Endothelial cell (in vitro differentiated cells): ENCODE measurements around the gene COG7. TPM values are rescaled to one million over a fixed set of nuclear protein-coding genes. Genes with fewer than 3 reads are reported as not detected.

Experiments used
- DNase-seq: peaks from one replicate; pipeline ENCODE4 v3.0.0; 2021; ENCODE audit warnings: low spot score
- H3K27ac Mint-ChIP-seq: one replicate; pipeline ENCODE4 v1.8.0; 2021; ENCODE audit warnings: mixed read lengths, inconsistent platforms; ENCODE audit not compliant: unreplicated experiment
- H3K27me3 Mint-ChIP-seq: one replicate; pipeline ENCODE4 v1.8.0; 2021; ENCODE audit warnings: mild to moderate bottlenecking, moderate library complexity, mixed read lengths, inconsistent platforms; ENCODE audit not compliant: unreplicated experiment
- H3K36me3 Mint-ChIP-seq: one replicate; pipeline ENCODE4 v1.8.0; 2021; ENCODE audit warnings: mild to moderate bottlenecking, low read depth, mixed read lengths, inconsistent platforms; ENCODE audit not compliant: unreplicated experiment
- H3K4me1 Mint-ChIP-seq: one replicate; pipeline ENCODE4 v1.8.0; 2021; ENCODE audit warnings: mild to moderate bottlenecking, mixed read lengths, inconsistent platforms; ENCODE audit not compliant: unreplicated experiment
- H3K4me3 Mint-ChIP-seq: one replicate; pipeline ENCODE4 v1.8.0; 2021; ENCODE audit warnings: mild to moderate bottlenecking, mixed read lengths, inconsistent platforms; ENCODE audit not compliant: unreplicated experiment
- H3K9me3 Mint-ChIP-seq: one replicate; pipeline ENCODE4 v1.8.0; 2021; ENCODE audit warnings: mixed read lengths, inconsistent platforms; ENCODE audit not compliant: unreplicated experiment
- total RNA-seq: library from RNA; stranded (reverse); fragmentation: NEBNext Ultra II Directional; extraction: Animal tissue kit (Norgen Biotek cat#: 25700); gene quantifications from one replicate; pipeline ENCODE4 v1.2.1, GENCODE V29; 2021; ENCODE audit not compliant: unreplicated experiment
- TF ChIP-seq, protein P1 (sequence below): fragments of 200-600 bp; sonication (generic); IDR thresholded peaks from one replicate; pipeline ENCODE4 v1.5.0; 2021; ENCODE audit warnings: antibody characterized with exemption; ENCODE audit not compliant: unreplicated experiment

COG7 gene
- total RNA-seq, 1 donor from 2014 or later = 10.1 TPM

DNA sequence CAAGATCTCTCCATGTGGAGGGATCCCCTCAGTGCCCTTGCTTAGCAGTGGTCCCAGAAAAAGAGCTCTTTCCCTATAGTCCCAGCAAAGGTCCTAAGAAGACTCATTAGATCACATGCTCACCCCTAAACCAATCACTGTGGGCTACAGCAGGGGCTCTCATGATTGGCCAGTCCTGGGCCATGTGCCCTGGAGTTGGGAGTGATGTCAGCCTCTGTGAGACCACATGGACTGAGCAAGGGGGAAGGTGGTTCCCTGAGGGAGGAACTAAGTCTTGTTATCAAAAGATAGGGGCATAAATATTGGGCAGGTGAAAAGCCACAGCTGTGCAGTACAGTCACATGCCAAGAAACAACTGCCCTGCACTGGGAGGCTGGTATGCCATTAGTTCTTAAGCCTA, 99.5 kb downstream of the COG7 start:
- Mint-ChIP-seq H3K36me3 (peaks cover 4% of the 10 kb centered on the region), H3K4me1 (no peaks in the 10 kb centered on the region), H3K27ac (no peak overlapping the region), H3K4me3 (no peak overlapping the region), H3K27me3 (no peaks in the 10 kb centered on the region), H3K9me3 (no peaks in the 10 kb centered on the region)
- TF ChIP-seq, protein P1, sequence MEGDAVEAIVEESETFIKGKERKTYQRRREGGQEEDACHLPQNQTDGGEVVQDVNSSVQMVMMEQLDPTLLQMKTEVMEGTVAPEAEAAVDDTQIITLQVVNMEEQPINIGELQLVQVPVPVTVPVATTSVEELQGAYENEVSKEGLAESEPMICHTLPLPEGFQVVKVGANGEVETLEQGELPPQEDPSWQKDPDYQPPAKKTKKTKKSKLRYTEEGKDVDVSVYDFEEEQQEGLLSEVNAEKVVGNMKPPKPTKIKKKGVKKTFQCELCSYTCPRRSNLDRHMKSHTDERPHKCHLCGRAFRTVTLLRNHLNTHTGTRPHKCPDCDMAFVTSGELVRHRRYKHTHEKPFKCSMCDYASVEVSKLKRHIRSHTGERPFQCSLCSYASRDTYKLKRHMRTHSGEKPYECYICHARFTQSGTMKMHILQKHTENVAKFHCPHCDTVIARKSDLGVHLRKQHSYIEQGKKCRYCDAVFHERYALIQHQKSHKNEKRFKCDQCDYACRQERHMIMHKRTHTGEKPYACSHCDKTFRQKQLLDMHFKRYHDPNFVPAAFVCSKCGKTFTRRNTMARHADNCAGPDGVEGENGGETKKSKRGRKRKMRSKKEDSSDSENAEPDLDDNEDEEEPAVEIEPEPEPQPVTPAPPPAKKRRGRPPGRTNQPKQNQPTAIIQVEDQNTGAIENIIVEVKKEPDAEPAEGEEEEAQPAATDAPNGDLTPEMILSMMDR = no peak
- no peak for DNase-seq

DNA sequence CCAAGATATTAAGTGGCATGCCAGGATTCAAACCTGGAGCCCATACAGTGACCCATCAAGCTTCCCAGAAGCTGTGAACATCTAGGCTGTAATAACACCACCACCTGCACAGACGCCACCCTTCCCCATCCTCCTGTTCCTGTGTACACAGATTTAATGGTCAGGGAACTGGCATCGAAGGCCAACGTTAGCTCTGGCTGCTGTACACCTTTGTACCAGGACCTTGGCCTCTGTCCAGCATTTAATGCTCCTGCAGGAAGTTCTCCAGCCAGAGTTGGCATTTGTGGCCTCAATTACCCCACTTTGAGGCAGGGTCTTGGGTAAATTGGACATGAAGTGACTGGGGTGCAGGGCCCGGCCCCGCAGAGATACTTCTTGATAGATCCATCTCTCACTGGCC, 101.6 kb downstream of the COG7 start:
- H3K9me3 Mint-ChIP-seq = no peaks in the 10 kb centered on the region
- TF ChIP-seq, protein P1 = no peak
- H3K4me3 Mint-ChIP-seq = no peak overlapping the region
- no peak for DNase-seq
- H3K27me3 Mint-ChIP-seq = no peaks in the 10 kb centered on the region
- no peaks in the 10 kb centered on the region for H3K4me1 Mint-ChIP-seq
- H3K36me3 Mint-ChIP-seq = peaks cover 4% of the 10 kb centered on the region
- no peak overlapping the region for H3K27ac Mint-ChIP-seq

DNA sequence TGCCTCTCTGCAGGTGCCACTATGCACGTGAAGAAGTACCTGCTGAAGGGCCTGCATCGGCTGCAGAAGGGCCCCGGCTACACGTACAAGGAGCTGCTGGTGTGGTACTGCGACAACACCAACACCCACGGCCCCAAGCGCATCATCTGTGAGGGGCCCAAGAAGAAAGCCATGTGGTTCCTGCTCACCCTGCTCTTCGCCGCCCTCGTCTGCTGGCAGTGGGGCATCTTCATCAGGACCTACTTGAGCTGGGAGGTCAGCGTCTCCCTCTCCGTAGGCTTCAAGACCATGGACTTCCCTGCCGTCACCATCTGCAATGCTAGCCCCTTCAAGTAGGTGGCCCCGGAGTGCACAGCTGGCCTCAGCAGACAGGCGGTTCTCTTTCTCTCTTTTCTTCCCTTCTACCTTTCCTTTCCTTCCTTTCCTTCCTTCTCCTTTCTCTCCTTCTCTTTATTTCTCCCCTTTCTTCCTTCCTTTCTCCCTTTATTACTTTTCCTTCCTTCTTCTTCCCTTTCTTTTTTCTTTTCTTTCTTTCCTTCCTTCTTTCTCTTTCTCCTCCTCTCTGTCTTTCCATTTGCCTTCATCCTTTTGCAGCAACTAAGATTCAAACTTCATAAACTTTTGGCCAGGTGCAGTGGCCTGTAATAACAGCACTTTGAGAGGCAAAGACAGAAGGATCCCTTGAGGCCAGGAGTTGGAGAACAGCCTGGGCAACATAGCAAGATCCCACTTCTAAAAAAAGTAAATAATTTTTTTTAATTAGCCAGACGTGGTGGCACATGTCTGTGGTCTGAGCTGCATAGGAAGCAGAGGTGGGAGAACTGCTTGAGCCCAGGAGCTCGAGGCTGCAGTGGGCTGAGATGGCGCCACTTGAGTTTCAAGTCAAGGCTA, 104.2 kb downstream of the COG7 start:
- TF ChIP-seq, protein P1 = no peak
- peak; percentile 7 for DNase-seq
- Mint-ChIP-seq H3K27ac (no peak overlapping the region), H3K4me1 (no peaks in the 10 kb centered on the region), H3K4me3 (no peak overlapping the region), H3K9me3 (no peaks in the 10 kb centered on the region), H3K27me3 (no peaks in the 10 kb centered on the region), H3K36me3 (peaks cover 4% of the 10 kb centered on the region)

DNA sequence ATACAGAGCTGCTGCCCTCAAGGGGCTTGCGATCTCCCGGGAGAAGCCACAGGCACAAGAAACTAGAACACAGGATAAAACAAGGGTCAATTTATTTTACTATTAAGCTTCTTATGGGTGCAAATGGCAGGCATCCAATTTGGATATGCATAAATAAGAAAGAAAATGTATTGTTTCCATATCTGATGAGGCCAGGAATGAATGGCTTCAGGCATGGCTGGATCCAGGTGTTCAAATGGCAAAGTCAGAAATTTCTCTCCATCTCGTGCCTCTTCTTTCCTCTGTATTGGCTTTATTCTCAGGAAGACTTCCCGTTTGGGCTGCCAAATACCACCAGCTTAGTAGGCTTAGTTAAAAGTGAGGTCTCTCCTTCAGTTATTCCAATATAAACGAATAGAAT, 107.8 kb downstream of the COG7 start:
- H3K4me3 Mint-ChIP-seq = no peak overlapping the region
- no peak for DNase-seq
- no peak overlapping the region for H3K27ac Mint-ChIP-seq
- no peaks in the 10 kb centered on the region for H3K27me3 Mint-ChIP-seq
- no peaks in the 10 kb centered on the region for H3K4me1 Mint-ChIP-seq
- H3K9me3 Mint-ChIP-seq = no peaks in the 10 kb centered on the region
- no peaks in the 10 kb centered on the region for H3K36me3 Mint-ChIP-seq
- TF ChIP-seq, protein P1 = no peak
